Activated gamma-delta T cell treated with anti-CD3 and anti-CD28 coated beads, Interleukin-2, amount 50 U/mL, for 16 hours (primary cell): ENCODE results near the gene TCF7L2.
"Not testable (repeated sequence)": the region's sequence is repeated elsewhere in the genome, so short reads cannot be mapped to it uniquely, and the experiment has no call there.

Source experiments
- DNase-seq: peaks from one replicate; pipeline ENCODE4 v3.0.0-alpha.2; 2020; ENCODE audit warnings: low read depth

The TCF7L2 gene

DNA sequence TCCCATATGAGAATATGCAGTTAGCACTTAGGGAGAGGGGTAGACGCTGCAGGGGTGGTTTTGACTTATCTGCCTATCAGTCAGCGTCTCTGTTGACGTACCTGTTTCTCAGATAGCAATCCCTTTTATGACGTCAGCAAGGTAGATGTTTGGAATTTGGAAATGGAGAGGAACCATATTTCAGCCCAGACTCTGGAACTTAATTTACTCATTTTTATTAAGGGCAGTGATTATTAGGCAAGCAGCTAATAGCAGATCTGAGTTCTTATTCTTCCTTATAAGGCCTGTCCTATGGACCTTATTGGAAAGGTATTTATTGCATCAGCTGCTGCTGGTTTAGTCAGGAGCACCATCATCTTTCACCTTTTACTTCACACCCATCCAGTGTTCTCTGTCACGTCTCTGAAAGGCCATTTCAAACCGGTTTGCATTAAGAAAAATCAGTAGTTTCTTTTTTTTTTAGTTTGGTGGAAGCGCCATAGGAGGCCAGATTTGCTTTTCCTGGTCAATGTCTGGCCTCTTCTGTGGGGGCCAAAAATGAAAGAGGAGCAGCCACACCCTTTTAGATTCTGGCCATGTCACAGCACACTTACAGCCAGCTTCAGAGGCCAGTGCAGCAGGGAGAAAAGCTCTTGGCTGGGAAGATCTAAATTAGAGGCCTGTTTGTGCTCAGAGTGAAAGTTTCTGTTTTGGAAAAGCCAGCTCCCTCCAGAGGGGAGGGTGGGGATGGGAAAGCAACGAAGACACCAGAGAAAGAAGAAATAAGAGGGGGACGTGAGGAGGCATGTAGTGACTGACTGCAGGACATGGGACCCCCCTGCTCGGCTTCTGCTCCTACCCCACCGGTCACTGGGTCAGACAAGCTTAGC, 146.3 kb downstream of the TCF7L2 start:
- no peak for DNase-seq

DNA sequence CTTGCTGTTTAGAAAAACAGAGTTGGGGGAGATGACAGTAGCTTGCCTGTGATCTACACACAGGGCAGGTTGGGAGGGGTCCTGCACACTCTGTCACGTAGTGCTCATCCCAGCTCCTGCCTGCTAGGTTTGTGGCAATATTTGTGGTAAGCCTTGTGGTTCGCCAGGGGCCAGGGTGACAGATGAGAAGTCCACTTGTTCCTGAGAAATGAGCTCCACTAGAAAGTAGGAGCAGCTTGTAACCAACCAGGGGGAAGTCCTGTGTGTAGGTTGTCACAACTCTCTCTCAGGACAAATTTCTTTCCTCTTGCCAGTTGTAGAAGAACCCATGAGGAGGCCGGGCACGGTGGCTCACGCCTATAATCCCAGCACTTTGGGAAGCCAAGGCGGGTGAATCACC, 147.0 kb downstream of the TCF7L2 start:
- DNase-seq: no peak

DNA sequence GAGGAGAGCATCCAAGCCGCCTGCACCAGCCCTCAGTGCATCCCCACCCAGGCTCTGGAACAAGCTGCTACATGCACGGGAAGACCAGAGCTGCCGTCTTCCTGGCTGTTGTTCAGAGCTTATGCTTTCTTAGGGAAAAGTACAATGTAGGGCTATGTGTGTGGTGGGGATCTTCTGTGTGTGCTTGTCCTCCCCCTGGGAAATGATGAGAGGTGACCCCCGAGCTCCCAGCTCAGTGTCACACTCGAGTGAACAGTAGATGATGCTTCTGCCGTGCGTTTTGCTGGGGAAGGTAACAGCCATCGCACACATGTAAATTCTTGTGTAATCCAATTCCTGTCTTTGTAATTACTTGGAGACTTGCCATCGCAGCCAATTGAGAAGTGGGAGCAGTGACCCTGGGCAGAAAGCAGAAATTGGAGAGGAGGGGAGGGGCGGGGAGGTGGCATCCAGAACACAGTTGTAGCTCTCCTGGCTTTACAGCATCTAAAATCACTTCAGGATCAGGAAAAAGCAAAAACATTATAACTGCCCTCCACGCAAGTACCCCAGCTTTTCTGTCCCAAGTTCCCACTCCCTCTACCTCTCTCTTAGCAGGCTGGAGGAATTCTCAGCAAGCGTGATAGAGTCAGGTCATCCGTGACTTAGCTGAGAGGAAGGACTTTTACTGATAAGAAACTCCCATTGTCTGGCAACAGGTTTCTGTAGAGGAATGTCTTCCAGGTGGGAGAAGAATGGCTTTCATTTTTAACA, 149.6 kb downstream of the TCF7L2 start:
- DNase-seq: no peak

DNA sequence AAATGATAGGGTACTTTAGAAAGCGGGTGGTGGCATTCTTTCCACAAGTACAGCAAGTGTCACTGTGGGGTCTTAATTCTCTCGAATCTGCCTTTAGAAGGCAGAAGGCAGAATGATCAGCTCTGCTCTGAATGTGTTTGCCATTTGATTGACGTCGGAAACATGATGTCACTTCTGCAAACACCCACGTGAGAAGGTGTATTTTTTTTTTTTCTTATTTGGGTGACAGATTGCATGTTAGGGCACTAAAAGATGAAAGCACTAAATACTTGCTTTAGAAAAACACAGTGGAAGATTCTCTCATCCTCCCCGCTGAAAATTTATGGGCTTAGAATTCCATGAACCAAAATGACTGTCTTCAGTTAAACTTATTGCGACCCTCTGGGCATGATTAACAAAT, 150.2 kb downstream of the TCF7L2 start:
- DNase-seq: no peak

DNA sequence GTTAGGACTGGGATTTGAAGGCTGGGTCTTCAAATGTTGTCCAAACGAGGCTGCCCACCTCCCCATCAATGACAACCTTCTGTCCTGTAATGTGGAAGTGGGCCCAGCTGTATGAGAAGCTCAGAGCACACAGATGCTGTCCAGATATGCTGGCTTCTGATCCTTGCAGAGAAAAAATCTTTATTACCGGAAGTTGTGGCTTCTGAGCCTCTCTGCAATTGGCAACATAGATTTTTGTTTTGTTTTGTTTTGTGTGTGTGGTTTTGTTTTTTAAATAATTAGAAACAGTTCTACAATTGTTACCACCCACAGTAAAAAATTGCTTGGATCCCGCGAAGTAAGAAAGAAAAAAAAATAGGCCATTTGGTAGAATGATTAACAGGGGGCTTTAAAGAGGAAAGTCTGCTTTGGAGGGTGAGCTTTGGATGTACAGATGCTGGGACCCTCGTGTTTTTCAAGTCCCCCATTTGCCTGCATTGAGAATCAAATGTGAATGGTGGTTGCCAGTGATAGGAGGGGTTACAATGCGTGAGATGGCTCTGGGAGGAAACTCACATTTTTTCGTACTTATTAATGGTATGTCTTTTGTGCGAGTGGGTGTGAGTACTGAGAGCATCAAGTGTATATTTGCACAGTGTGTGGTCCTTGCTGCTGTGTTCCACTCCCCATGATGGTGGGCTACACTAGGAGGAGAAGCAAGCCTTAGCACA, 153.2 kb downstream of the TCF7L2 start:
- DNase-seq: no peak

DNA sequence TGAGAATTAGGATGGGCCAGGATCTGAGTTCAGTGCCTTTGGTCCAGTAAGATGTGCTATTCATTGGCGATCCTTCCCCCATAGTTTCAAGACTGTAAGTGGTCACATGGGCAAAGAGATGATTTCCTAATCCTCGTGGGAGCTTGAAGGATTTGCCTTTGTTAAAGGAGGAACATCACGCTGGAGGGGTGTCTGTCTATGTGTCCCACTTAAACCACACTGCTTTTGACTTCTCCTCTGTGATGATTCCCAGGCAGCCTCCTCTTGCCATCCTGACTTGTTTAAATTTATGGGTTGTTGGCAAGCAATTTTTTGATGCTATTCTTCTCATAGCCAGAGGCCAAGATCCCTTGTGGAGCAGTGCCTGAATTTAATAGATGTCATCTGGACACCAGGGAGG, 154.0 kb downstream of the TCF7L2 start:
- no peak for DNase-seq

DNA sequence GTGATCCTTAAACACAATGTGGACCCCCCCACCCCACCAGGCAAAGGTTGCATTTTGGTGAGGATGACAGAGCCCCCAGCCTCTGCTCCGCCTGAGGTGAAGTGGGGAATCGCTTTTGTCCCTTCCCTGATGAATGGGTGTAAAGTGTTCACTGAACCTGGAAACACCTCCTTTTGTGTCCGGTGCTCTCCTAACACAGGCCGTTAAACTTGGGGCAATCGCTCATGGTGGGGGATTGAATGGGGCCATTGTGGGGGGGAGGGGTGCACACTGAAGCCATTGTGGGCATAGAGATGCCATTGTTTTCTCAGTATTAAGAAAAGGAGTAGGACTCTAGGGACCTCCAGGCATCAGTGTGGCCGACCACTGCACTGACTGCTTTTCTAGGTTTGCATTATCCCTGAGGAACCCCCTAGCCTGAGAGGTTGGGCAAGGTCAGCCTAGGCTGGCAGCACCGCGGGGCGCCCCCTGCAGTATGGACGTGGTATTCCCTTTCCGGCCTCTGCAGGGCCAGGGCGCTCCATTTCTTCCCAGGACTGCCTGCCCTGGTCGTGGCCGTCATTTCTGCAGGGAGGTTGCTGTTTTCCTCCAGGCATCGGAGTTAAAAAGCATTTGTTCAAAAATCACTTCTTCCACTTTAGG, 158.3 kb downstream of the TCF7L2 start:
- DNase-seq: no peak

DNA sequence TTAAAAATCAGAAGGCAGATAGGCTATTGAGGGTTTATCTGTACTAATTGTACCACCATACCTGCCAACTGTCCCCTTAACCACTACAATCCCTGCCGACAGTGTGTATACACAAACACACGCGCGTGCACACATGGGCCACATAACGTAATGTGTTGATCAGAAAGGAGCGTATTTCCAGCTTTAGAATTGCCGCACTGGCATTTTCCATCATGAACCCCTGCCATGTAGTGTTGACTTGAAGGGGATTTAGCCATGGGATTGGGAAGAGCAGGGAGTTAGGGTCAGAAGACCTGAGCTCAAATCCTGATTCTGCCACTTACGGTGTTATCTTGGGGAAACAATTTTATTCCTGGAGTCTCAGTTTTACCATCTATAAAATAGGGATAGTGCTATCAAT, 158.9 kb downstream of the TCF7L2 start:
- DNase-seq: no peak

DNA sequence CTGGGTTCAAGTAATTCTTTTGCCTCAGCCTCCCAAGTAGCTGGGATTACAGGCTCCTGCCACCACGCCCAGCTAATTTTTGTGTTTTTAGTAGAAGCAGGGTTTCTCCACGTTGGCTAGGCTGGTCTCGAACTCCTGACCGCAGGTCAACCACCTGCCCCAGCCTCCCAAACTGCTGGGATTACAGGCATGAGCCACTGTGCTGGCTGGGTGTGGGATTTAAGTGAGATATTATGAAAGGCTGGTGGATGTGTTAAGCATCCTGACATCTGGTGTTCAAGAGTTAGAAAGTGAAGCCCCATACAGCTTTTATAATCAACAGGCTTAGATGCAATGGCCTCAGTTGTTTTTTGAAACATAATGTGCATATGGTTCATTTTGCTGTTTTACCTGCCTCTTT, 159.4 kb downstream of the TCF7L2 start:
- DNase-seq: not testable (repeated sequence)

DNA sequence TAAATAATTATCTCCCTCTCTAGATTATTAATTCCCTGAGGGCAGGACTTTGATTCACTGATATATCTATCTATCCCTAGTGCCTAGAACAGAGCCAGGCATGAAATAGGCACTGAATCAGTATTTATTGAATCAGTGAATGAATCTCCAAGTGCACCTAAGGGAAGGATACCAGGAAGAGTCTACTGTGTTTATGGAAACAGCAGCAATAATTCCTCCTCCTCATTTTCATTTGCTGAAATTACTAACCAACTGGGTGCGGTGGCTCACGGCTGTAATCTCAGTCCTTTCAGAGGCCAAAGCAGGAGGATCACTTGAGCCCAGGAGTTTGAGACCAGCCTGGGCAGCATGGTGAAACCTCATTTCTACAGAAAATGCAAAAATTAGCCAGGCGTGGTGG, 161.2 kb downstream of the TCF7L2 start:
- no peak for DNase-seq

DNA sequence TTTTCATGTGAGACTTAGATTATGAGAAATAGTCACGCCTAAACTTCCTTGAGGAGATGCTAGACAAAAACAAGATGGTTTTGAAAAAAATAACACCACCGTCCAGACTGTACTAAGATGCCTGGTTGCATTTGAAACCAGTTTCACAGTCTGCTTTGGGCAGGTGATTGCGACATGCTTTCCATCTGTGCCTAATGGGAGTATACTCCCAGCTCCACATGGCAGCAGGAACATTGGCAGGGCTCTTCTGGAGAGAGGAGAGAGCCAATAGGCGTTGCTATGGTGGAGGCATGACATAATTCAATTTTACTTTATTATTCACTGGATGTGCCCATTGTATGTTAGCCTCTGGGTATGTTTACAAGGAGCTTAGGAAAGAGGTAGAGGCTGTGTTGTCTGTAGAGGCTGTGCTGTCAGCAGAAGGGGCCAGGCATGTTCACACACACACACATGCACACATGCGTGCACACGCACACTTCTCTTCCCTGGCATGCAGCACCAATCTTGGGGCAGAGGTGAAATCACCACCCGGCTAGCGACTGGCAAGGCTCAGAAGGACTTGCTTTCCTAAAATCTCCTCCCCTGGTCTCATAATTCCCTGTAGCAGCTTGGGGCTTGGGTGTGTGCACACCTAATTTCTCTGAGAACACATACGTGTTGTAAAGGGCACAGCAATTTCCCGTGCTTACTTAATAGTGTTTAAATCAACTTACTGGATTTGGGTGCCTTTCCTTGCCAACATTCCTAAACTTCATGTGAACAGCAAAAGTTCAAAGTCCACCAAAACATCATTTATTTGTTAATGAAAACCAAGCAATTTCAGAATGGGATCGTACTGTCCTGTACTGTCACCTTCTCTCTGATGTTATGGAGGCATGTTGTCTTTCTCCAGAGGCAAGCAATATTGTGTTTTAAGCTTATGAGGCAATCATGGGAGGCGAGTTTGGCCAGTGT, 162.1 kb downstream of the TCF7L2 start:
- no peak for DNase-seq

DNA sequence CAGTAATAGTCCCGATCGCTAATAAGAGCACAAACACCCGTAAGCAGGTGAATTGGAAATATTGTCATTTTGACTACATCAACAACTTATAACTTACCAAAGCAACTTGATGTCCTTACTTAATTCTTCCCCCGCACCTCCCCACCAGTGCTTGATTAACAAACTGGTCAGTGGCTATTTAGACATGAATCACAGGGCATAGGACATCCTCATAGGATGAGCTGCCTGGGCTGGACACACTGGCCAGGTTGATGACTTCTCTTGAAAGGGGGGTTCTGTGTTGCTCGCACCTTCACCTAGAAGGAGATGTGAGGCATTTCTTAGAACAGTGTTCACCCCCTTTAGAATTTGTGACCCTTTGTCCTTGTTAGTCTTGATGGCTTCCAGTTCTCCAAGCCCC, 163.2 kb downstream of the TCF7L2 start:
- DNase-seq: no peak

DNA sequence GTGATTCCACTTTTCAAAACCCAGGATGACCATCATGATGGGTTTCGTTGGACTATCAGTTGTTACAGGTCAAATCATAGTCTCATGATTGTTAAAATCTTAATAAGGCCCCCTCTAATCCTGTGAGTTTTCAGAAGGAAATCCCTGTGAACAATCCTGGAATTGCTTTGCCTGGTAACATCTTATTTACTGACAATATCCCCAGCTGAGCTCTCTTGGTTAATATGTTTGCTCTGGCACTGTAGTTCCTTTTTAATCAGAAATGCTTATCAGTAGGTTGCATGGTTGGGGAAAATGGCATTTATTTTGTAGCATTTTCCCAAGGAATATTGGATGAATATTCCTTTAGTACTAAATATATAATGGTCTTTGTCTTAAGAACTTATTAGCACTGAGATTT, 163.9 kb downstream of the TCF7L2 start:
- DNase-seq: no peak

DNA sequence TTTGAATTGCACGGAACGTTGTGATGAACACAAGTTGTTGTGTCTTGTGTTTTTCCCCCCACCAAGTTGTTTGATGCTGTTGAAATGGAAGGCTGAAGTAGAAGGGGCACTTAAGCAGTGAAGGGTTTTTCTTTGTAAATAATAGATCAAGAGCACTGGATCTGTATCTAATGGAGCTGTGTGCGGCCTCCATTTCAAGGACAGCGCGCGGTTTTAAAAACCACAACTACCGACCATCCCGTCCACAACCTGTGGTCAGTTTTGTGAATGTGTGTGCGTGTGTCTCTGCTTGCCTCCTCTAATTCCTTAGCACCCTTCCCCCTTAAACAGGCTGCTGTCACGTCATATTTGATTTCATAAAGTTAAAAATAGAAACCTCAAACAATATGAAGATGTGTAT, 165.5 kb downstream of the TCF7L2 start:
- DNase-seq: no peak

DNA sequence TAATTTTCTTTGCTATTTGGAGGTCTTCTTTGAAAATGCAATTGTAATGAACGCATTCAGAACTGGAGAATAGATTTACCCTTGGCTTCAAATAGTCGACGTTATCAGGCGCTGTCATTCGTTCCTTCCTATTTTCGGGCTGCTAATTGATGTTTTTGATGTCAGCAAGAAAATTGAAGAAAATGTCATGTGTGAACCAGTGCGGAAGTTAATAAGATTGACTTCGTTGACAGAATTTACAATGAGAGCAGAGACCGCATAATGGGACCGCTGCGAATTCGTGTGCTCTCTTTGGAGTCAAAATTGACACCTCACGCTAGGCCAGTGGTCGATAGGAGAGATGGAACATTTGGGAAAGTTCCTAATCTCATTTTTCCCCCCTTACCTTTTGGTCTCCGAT, 168.8 kb downstream of the TCF7L2 start:
- no peak for DNase-seq

DNA sequence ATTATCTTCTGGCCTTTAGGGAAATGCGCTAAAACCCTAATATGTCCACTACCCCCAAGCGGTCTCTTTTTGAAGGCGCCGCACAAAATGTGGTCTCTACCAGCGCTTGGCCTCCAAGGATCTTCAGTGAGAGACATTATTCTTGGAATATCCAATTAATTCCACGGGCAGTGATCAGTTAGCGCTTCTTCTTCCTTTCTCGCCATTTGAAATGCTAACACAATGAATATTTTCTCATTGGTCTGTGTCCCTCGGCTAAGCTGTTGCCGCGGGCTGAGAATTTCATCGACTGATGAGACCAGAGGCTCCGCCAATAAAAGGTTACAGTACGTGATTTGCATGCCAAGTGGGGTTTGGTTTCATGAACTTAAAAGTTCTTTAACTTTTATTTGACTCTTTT, 169.8 kb downstream of the TCF7L2 start:
- no peak for DNase-seq

DNA sequence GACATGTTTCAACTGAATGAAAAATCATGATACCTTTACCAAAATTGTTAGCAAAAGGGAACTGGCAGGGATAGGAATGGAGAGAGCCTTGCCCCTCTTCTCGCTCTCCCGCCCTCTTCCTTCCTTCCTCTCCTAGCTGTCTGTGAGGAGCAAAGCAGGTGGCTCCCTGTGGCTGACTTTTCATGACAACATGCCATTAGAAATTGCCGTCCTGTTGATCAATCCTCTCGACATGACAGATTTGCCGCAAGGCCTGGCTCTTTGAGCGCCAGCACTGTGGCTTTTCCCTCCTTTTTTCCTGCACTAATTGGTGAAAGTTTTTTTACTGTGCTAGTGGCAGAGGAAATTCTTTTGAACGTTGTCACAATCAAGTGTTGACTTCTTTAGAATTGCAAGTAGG, 171.1 kb downstream of the TCF7L2 start:
- DNase-seq: no peak

DNA sequence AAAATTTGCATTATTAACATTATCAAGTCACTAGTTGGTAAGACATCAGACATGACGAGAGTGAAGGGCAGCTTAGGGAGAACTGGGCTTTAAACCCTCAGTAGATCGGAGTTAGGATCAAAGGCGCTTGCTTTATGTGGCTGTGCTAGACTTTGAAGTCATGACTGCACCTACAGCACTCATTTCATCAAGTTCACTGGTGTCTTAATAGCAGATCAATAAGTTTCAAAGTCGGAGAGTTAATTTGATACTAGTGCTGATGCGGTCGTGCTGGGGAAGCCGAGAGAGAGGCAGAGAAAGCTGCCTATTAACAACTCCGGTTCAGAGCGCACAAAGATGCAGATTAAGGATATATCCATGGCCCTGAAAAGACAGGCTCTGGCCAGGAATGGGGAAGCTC, 172.9 kb downstream of the TCF7L2 start:
- DNase-seq: no peak

DNA sequence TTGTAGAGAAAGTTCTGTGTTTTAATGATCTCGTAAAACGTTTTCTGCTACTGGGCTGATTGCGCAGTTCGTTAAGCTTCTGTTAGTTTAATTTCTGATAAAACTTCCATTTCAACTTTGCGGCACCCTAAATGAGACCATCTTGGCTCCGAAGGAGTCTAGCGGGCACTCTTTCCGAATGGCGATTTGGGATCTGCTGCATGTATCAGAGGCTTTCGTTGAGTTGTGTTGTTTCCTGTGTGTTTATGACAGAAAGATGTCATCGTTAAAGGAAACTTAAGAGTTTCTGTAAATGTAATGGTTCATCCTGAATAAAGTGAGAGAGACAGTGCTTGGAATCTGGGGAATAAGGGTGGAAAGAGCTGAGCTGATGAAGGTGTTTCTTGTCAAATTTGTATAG, 174.7 kb downstream of the TCF7L2 start:
- no peak for DNase-seq

DNA sequence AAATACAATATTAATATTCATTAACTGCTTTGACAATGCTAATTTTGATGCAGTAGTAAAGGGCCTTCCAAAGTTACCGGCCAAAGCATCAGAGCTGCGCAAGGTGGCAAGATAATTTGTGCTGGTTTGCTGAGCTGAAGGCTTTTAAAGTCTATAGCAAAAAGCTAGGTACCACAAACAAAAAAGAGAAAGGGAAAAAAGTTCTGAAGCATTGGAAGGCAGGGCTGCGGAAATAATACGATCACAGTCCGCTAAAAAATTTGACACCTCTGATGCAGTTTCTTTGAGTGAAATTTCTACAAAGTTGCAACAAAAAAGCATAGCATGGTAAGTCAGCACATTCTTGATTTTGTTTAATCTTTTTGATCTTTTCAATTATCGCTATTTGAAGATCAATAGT, 175.6 kb downstream of the TCF7L2 start:
- no peak for DNase-seq
